SIG-M5 (cell line): ENCODE data around the gene MEIS2.

ENCODE experiments used
- DNase-seq: peaks from one replicate; lab custom pipeline; 2025; lab: John Stamatoyannopoulos, UW

The MEIS2 gene

DNA sequence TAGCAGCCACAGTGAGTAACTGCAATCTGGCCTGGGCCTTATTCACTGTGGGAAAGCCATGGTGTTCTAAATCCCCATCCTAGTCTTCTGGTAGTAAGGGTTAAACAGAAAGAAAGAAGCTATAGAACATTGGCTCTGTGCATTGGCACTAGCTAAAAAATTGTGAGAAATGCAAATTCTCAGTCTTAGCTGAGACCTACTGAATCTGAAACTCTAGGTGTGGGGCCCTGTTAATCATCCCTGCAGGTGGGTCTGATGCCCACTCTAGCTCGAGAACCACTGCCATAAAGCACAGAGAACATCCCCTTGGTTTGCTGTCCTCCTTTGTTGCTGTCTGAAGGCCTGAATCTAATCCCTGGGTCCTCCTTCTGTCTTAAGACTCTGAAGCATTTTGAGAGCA lies 59.3 kb downstream of the MEIS2 start:
- DNase-seq = no peak

DNA sequence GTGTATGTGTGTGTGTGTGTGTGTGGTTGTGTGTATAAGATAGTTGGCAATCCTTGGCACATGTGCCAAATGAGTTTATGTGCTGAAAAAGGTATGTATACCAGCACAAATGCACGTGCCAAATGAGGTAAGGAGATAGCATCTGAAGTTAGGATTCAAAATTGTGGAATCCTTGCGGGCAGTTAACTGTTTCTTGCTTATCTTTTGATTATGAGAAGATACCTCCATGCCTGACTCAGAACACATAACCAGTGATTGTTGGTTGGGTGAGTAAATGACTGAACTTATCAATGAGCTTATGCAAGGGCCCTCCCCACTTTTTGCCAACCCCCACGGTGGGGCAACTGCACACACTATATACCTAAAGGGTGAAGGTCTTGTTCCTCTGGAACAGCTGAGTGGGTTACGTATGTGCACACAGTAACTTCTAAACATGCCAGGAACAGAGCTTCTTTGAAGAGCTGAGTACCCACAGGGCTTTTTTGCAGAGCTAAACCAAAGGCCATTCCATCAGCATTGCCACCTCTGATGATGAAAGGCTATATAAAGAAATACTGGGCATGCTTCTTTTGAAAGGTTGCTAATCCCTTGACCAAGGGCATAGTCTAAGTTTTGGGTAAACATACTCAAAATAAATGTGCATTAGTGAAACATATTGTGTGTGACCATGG lies 60.1 kb downstream of the MEIS2 start:
- no peak for DNase-seq

DNA sequence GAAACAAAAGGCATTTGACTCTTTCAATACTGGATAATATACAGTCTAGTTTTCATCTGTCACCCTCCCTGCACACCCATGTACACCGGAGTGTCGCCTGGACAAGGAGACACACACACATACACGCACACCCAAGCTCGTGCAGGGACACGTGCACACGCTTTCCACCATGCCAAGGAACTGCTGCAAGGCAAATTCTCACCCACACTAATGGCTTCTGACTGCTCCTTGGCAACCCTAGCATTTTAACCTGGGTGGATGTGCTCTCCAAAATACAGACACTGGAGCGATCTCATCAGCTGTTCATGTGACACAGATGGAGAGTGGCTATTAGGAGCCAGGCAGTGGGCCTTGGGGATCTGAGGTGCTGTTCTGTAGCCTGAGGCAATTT lies 61.6 kb downstream of the MEIS2 start:
- no peak for DNase-seq

DNA sequence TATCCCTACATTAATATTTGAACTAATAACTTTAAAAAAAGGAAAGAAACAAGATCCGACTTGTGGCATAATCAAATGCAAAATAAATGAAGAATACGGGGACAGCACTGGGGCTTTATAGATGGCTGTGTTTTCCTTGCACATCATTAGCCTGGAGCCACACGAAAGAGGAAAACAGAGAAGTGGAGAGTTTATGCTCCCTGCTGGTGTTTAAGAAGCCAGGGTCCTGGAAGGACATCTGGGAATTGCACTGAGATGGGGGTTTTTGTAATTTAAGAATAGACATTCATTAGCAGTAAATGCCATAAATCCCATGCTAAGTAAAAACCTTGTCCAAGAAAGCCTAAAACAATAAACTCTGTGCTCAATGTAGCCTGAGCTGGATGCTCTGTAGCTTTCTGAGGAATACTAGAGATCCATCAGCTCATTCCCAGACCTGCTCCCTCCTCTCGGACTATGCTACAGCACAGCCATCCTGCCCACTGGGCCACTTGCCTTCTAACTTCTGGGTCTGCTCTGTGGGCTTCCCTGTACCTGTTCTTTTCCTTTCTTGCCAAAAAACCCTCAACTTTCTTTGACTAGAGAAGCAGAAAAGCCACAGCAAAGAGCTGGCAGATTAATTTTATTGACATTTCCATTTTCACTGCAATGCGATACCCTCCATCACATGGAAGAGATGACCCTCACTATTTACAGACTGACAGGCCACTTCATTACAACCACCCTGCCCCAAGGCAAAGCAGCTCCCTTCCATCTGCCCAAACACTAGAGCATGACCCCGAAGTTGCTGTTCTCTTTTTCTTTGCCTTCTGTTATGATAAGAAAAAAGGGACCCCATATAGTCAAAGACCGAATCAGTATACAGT lies 62.3 kb downstream of the MEIS2 start:
- no peak for DNase-seq

DNA sequence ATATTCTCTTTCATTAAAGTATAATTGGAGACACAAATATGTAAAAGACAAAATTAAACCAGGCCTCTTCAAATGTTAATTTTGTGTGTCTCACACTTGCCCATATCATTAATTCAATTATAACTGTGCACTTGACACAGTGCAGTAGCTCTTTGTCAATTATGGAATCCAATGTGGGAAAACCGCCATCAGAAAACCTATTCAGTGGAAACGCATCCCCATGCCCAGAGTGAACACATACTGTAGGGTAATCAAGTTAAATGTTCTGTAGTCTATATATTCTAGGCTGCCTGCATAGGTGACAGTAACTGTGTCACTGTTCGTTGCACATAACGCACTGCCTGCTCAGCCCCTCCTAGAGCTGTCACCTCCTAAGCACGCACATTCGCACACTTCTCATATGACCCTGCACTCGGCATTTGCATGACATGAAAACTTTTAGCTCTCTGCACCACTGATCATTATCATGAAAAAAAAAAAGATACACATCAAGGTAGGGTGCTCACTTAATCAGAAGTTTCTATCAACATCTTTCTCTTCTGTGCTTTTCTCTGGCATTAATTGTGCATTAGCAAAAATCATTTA lies 63.2 kb downstream of the MEIS2 start:
- DNase-seq = no peak

DNA sequence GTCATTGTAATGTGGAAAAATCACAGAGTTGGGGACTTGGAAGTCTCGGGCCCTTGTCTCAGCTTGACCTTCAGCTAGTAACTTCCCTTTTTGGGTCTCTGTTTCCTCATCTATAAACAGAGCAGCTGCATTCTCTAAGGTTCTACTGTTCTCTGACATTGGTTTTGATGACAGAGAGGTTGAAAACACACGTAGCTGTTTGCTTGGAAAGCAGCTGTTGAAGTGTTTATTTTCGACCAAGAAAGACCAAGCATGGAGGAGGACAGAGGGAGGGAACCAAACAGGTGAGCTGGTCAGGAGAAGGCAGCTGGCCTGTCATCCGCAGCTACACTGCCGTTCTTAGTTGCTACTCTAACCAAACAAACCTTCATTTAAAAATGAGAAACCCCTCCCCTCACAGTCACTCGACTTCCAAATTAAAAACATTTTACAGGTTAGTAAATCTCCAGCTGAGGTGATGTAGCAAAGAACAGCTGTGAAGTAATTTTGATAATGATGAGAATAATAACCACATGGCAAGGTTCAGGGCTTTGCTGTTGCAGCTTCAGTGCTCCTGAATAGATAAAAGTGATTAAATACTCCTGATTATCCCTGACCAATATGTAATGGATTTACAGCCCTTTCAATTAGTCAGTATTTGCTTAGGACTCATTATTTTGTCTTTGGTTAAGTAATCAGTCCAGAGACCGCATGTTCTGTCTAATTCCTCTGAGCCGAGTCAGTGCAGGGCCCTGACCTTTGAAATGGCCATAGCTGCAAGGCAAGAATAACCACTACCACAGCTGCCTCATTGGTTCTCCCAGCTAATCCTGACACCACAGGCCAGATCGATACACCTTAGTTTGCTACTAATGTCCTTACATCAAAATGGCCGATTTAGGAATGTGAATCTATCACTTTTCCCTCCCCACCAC lies 65.3 kb downstream of the MEIS2 start:
- DNase-seq = no peak

DNA sequence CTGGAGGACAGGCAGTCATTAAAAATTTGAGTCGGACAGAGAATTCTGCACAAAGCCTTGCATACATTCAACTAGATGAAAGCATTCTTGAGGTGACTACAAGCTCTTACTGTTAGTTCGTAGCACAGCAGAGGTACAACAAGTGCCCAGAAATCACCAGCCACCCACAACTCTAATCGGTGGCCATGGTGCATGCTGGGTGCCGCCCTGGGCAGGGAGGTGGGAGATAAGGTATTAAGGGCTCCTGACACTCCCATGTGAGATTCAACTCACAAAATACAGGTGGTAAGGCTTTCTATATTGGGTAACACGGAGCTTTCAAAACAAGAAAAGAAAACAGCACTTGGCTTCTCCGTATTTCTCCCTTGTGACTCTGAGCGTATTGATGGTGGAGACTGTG lies 66.0 kb downstream of the MEIS2 start:
- DNase-seq = no peak

DNA sequence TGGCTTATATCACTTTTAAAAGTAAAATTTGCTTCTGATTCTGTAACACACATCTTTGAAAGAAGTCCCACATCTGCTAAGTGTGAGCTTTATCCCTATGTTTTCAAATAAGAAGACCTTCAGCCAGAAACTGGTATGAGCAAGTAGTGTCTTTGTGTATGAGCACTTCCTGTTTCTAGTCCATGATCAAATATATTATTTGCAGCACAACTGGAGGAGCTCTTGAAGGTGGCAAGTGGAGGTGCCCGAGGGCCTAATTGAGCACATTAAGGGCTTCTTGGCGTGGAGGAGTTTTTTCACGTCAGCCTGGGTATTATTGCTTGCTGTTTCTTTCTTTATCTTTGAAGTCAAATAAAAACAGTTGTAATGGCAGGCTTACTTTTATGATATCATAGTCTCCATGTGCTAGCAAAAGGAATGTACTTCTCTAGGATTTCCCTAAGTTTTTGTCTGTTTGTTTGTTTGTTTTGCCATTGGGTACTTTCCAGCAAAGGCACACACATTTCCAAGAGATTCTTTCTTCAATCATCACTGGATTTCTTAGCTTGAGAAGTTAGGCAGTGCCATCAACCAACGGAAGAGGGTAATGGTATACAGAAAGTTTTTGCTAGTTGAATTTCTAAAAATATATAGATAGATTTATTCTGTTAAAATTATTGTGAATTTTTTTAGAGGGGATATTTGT lies 68.1 kb downstream of the MEIS2 start:
- DNase-seq = no peak

DNA sequence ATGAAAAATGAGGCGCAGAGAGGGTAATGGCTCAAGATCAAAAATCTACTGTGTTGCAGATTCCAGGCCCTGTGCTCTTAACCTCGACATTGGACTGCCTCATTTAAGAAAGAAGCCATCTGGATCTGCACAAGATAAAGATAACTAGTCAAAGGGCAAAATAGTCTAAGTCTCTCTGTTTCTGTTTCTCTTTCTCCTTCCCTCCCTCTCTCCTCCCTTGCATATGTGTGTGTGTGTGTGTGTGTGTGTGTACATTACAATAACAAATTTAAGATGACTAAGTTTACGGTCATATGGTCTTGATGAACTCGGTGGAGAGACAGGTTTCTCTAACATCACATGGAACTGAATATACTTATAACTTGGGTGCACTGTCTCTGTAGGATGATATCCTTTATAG lies 69.2 kb downstream of the MEIS2 start:
- DNase-seq = no peak

DNA sequence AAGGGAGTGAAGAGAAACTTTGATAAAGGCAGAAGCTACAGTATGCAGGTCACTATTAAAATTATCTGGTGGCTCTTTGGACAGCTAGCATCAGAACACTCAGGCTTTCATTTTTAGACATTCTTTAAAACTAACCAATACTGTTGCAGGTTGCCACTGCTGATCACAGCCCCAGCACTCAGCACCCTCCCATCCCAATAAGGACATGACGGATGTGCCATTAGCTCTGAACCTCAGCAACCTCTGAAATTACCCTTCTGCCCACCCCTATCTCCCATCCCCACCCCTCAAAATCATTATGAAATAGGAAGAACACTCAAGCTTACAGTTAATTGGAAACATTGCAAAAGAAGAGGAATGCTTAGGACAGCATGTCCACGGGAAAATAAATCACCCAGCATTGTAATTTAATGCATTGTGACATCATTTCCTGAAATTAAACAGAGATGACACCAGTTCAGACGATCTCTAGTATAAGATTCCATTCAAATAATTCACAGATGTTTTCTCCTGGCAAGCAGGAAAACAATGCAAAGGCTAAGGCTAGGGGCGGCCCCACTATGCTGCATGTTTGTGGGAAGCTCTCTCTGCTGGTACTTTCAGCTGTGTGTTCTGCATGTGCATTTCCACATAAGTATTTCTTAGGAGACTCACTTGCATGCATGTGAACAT lies 71.6 kb downstream of the MEIS2 start:
- DNase-seq = no peak

DNA sequence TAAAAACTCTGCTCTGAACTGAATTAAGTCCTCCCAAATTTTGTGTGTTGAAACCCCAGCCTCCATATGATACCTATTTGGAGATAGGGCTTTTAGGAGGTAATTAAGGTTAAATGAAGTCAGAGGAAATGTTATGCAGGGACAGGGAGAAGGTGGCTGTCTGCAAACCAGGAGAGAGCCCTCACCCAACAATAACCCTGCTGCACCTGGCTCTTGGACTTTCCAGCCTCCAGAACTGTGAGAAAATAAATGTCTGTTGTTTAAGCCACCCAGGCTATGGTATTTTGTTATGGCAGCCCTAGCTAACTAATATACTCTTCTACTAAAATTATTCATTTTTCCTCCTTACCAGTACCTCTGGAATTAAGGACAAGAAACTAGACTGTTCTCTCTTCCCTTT lies 79.5 kb downstream of the MEIS2 start:
- no peak for DNase-seq

DNA sequence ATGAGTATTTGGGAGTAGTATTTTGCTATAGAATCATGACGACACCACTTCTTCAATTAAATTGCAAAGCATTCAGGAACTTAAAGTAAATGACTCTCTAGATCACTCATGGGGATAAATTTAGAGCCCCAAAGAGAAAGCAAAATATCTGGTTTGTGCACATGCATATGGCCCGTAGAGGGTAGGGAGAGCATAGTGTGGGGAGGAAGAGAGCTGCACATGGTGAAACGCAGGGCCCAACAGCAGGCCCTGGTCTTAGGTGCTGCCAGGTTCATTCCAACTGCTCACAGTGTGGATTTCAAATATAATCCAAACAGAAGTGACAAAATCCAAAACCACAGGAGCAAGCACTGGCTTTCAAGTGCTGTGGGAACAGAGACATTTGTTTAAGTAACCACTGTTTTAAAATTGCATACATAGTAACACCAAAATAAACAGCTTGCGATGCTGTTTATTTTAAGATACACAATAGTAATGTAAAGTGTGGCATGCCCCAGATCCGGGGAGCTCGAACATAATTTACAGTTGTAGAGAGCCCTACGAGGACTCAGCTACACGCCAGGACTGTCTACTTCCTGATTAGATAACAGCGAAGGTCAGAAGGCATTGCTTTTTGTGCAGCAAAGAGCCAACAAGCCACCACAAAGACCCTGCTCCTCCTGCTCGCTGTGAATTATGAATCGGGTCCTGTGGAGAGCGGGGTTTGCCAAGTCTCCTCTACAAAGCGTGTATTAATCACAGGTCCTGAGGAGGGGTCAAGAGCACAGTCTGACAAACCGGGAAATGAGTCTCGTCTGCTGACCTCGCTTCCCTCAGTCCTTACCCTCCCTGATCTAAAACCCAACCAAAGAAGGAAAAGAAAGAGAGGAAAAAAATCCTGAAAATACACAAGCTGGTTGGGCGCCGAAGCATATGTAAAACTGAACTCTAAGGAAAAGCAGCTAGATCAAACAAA lies 80.6 kb downstream of the MEIS2 start:
- DNase-seq = no peak

DNA sequence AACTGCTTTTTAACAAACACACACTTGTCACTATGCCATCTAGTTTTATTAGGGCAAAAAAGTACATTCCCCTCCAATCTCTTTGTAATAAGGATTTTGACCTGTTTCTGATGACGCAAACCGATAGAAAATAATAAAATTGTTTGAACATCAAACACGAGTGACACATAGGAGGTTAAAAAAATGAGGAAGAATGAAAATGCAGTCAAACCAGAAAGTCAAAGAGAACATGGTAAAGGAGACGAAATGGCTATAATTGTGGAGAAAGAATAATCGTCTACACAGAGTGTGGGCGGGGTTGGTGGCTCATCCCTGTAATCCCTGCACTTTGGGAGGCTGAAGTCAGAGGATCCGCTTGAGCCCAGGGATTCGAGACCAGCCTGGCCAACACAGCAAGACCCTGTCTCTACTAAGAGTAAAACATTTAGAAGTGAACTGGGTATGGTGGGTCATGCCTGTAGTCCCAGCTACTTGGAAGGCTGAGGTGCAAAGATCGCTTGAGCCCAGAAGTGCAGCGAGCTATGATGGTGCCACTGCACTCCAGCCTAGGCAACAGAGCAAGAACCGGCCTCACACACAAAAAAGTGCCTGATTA lies 83.2 kb downstream of the MEIS2 start:
- DNase-seq = no peak

DNA sequence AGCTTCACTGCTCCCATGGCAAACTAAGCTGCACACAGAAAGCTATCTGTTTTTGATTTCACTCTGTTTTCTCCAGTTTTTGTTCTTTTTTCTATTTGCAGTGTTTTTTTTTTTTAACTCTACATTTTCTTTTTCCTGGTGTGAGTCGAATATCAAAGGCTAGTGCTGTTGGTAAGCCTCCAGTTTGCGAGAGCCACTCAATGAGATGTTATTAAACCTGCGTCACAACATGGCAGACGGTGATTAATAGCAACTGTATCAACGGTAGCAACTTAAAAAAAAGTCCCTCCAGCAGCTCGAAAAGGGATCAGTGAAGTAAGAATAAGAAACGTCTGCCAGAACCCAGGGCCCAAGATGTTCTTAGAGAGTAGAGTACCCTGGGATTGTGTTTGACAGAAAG lies 84.1 kb downstream of the MEIS2 start:
- DNase-seq = no peak

DNA sequence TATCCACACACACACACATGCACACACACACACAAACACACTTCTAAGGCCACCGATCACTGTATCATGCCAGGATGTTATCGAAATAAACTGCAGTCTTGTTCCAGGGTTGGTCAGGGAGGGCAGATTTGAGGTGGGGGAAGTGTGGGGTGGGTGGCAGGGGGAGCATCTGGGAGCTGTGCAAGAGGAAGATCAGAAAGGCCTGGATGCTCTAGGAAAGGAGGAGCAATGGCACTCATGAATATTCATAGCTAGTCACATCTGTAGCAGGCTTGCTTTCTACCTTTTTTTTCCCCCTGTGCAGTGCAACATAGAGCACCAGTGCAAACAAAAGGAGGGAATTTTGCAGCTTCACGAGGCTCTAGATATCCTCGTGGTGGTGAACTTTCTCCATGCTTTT lies 84.9 kb downstream of the MEIS2 start:
- DNase-seq = no peak

DNA sequence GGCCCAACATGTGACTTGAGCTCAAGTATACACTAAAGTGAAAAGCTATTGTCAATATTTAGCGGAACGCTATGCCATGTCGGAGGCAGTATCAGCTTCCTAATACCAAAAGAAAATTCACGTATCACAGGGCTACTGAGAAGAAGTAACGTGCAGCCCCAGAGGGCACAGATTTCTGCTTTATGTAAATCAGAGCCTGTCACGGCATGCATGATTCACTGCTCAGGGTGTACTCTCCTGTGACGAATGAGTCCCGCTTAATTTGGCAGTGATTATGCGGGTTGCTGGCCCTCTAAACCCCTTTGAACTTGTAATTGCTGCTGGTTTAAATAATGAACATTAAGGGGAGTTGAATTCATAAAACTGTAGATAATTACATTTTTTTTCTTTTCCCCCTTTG lies 85.3 kb downstream of the MEIS2 start:
- DNase-seq = no peak

DNA sequence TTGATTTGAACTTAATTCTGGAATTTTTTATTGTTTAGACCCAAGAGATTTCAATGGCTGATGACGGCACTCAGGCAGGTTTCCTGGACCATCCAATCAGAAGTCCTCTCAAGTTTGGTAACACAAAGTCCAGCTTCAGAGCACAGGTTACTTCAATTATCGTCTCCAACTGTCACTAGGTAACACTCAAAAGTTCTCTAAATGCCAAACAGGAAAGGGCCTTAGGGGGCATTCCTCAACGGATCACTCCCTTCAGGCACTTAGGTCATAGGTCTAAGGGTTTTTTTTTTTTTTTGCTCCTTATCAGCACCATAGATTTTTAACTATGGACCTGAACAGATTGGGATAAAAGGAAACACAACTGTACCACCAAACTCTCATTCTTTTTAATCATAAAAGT lies 85.8 kb downstream of the MEIS2 start:
- DNase-seq = no peak

DNA sequence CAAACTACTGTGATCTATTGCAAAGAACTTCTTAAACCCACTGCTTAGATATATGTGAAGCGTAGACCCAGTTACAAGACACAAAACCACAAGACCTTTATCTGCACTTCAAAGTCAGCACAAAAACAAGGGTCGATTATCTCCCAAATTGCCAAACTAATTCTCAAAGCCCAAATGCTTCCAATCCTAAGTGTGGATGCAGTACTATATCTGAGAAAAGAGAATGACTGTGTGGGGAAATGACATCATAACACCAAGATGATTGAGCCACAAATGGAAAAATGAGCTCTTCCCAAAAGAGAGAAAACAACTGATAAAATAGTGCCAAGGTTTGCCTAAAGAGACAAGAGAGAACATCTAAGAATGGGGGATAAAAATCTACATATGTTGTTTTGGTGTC lies 86.2 kb downstream of the MEIS2 start:
- no peak for DNase-seq

DNA sequence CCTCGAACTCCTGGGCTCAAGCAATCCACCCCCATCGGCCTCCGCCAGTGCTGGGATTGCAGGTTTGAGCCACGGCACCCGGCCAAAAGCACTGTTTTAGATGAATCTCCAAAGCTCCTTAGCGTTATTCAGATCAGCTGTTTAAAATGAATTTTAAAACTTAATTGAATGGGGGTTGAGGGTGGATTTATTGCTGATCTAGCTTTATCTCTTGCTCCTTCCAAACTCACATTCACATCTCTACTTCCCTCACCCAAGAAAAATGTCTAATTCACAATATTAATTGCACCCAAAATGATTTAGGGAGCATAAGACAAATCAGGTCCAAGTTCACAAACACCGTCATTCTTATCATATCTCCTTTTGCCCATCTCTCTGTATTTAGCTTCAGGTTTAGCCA lies 89.8 kb downstream of the MEIS2 start:
- no peak for DNase-seq

DNA sequence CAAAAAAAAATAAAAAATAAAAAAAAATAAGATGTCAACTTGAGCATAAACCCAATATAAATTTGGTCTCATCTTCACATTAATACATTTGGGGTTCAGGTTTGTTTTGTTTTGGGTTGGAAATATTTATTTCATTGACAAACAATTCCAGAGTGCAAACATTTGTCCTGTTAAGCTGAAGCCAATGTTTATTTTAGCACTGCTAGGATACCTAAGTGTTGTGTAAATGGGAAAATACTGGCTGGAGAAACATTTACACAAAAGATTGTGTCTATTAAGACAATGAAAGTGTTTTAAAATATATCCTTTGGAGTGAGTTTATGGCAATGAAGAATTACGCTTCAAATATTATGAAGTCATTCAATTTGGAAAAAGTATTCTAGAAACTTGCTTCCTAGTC lies 91.1 kb downstream of the MEIS2 start:
- DNase-seq = no peak
